ENCODE results near the gene HIP1.
"Not testable (repeated sequence)": the region's sequence is repeated elsewhere in the genome, so short reads cannot be mapped to it uniquely, and the experiment has no call there.

The HIP1 gene

GRCh38 chr7:75717746-75718145 is 21.0 kb downstream of the HIP1 start:
- in situ Hi-C loops (cut with HindIII; ENCODE audit: low sequenced_read_pairs), result not testable (repeated sequence)

GRCh38 chr7:75716992-75717626 is 21.6 kb downstream of the HIP1 start:
- in situ Hi-C loops (cut with HindIII; ENCODE audit: low sequenced_read_pairs), result no loop called here

GRCh38 chr7:75715864-75716263 is 22.9 kb downstream of the HIP1 start:
- in situ Hi-C loops (cut with HindIII; ENCODE audit: low sequenced_read_pairs), result no loop called here

- in situ Hi-C loops (cut with HindIII; ENCODE audit: low sequenced_read_pairs), result no loop called here
Observed at GRCh38 chr7:75712517-75713361, 26.0 kb downstream of the HIP1 start.

GRCh38 chr7:75711656-75712514 is 26.9 kb downstream of the HIP1 start:
- in situ Hi-C loops (cut with HindIII; ENCODE audit: low sequenced_read_pairs), result no loop called here

GRCh38 chr7:75711076-75711475 is 27.7 kb downstream of the HIP1 start:
- in situ Hi-C loops (cut with HindIII; ENCODE audit: low sequenced_read_pairs), result no loop called here

GRCh38 chr7:75704928-75705327 is 33.8 kb downstream of the HIP1 start:
- in situ Hi-C loops (cut with HindIII; ENCODE audit: low sequenced_read_pairs), result no loop called here

GRCh38 chr7:75702515-75702914 is 36.2 kb downstream of the HIP1 start:
- in situ Hi-C loops (cut with HindIII; ENCODE audit: low sequenced_read_pairs), result no loop called here

- in situ Hi-C loops (cut with HindIII; ENCODE audit: low sequenced_read_pairs), result no loop called here
Observed at GRCh38 chr7:75699993-75700392, 38.7 kb downstream of the HIP1 start.

- in situ Hi-C loops (cut with HindIII; ENCODE audit: low sequenced_read_pairs), result no loop called here
Observed at GRCh38 chr7:75698358-75698757, 40.4 kb downstream of the HIP1 start.

- in situ Hi-C loops (cut with HindIII; ENCODE audit: low sequenced_read_pairs), result no loop called here
Observed at GRCh38 chr7:75696263-75697037, 42.3 kb downstream of the HIP1 start.

GRCh38 chr7:75694638-75695399 is 43.9 kb downstream of the HIP1 start:
- in situ Hi-C loops (cut with HindIII; ENCODE audit: low sequenced_read_pairs), result no loop called here

GRCh38 chr7:75693668-75694067 is 45.1 kb downstream of the HIP1 start:
- in situ Hi-C loops (cut with HindIII; ENCODE audit: low sequenced_read_pairs), result not testable (repeated sequence)

GRCh38 chr7:75691793-75692543 is 46.8 kb downstream of the HIP1 start:
- in situ Hi-C loops (cut with HindIII; ENCODE audit: low sequenced_read_pairs), result no loop called here

GRCh38 chr7:75690121-75690523 is 48.6 kb downstream of the HIP1 start:
- in situ Hi-C loops (cut with HindIII; ENCODE audit: low sequenced_read_pairs), result no loop called here

GRCh38 chr7:75689246-75690099 is 49.3 kb downstream of the HIP1 start:
- in situ Hi-C loops (cut with HindIII; ENCODE audit: low sequenced_read_pairs), result no loop called here

GRCh38 chr7:75688200-75689136 is 50.3 kb downstream of the HIP1 start:
- in situ Hi-C loops (cut with HindIII; ENCODE audit: low sequenced_read_pairs), result no loop called here
